ENCODE measurements around the gene TOMM70. TPM values are rescaled to one million over a fixed set of nuclear protein-coding genes. Genes with fewer than 3 reads are reported as not detected.
"Not testable (repeated sequence)": the region's sequence is repeated elsewhere in the genome, so short reads cannot be mapped to it uniquely, and the experiment has no call there.

TOMM70 gene
- total RNA-seq, 4 donors from 2014 or later: 26.9 to 34.1 (median 31.3) TPM

DNA sequence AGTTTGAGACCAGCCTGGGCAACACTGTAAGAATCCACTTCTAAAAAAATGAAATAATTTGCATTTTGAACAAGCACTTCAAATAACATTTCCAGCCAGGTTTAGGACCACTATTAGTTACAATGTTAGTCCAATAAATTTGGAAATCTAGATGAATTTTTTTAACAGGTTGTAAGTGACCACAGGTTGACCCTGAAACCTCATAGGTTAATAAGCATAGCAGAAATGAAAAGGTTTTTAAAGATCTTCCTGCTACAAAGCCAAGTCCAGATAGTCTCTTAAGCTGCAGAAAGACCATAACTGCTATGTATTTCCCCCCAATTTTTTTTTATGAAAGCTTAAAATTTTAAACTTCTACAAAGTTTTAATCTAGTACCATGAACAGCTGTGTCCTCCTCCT lies 67.8 kb downstream of the TOMM70 start:
- H3K27ac ChIP-seq: no peak overlapping the region
- TF ChIP-seq EP300 (IDR thresholded peaks at IDR 0.05) (no peak), POLR2AphosphoS5 (IDR thresholded peaks at IDR 0.05) (no peak), POLR2A (IDR thresholded peaks at IDR 0.05) (no peak)
- TF ChIP-seq, protein P1, sequence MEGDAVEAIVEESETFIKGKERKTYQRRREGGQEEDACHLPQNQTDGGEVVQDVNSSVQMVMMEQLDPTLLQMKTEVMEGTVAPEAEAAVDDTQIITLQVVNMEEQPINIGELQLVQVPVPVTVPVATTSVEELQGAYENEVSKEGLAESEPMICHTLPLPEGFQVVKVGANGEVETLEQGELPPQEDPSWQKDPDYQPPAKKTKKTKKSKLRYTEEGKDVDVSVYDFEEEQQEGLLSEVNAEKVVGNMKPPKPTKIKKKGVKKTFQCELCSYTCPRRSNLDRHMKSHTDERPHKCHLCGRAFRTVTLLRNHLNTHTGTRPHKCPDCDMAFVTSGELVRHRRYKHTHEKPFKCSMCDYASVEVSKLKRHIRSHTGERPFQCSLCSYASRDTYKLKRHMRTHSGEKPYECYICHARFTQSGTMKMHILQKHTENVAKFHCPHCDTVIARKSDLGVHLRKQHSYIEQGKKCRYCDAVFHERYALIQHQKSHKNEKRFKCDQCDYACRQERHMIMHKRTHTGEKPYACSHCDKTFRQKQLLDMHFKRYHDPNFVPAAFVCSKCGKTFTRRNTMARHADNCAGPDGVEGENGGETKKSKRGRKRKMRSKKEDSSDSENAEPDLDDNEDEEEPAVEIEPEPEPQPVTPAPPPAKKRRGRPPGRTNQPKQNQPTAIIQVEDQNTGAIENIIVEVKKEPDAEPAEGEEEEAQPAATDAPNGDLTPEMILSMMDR (IDR thresholded peaks at IDR 0.05): no peak
- no peaks in the 10 kb centered on the region for H3K36me3 ChIP-seq

DNA sequence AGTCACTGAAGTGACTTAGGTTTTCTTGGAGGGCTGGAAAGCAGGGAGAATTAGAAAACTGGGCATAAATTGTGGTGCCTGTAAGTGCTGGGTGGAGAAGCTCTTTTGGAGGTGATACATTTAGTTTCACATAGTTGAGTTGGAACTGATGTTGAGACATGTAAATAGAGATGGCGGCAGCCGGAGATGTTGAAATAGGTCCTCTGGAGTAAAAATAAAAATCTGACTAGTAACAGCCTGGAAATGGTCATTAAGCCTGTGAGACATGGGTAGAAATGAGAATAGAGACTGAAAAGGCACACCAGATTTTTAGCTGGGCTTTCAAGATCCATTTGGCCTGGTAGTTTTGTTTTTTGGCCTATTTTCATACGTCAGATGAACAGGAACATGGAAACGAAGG lies 69.2 kb downstream of the TOMM70 start:
- 91% methylated on average over 4 of the region's 4 CpGs for WGBS
- TF ChIP-seq POLR2A (IDR thresholded peaks at IDR 0.05) (no peak), POLR2AphosphoS5 (IDR thresholded peaks at IDR 0.05) (no peak), EP300 (IDR thresholded peaks at IDR 0.05) (no peak)
- TF ChIP-seq, protein P1 (IDR thresholded peaks at IDR 0.05): no peak
- Histone ChIP-seq H3K9me3 (no peaks in the 10 kb centered on the region), H3K4me1 (peaks cover 16% of the 10 kb centered on the region), H3K36me3 (no peaks in the 10 kb centered on the region), H3K27ac (no peak overlapping the region), H3K27me3 (no peaks in the 10 kb centered on the region), H3K4me3 (no peak overlapping the region)
- no peak for DNase-seq (ENCODE audit: low spot score in 2 of 2)

More for the DNA sequence above, 67.8 kb downstream of the TOMM70 start:
- no peak for DNase-seq (ENCODE audit: low spot score in 2 of 2)
- no peaks in the 10 kb centered on the region for H3K9me3 ChIP-seq
- H3K27me3 ChIP-seq: no peaks in the 10 kb centered on the region
- peaks cover 16% of the 10 kb centered on the region for H3K4me1 ChIP-seq
- H3K4me3 ChIP-seq: no peak overlapping the region

DNA sequence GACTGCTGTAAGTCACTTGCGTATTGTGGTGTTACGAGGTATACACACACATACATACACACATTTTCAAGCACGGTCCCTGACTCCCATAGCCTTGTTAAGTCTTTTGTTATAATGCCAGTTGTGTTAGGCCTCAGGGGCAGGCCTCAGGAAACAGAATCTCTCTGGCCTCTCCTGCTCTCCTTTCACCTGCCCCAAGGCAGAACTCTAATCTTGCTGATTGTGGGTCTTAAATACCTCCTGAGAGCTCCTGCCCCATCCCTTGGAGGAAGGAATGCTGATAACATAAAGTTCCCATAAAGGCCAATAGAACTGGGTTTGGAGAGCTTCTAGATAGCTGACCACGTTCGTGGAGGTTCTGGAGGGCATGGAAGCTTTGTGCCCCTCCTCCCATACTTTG lies 70.2 kb downstream of the TOMM70 start:
- TF ChIP-seq POLR2A (IDR thresholded peaks at IDR 0.05): no peak
- TF ChIP-seq, protein P1 (IDR thresholded peaks at IDR 0.05): no peak
- TF ChIP-seq POLR2AphosphoS5 (IDR thresholded peaks at IDR 0.05): no peak
- no peak for TF ChIP-seq EP300 (IDR thresholded peaks at IDR 0.05)
- H3K4me3 ChIP-seq: no peak overlapping the region
- H3K27ac ChIP-seq: no peak overlapping the region
- H3K4me1 ChIP-seq: peaks cover 12% of the 10 kb centered on the region
- 86% methylated on average over 5 of the region's 5 CpGs for WGBS
- no peaks in the 10 kb centered on the region for H3K27me3 ChIP-seq
- H3K36me3 ChIP-seq: no peaks in the 10 kb centered on the region
- no peaks in the 10 kb centered on the region for H3K9me3 ChIP-seq
- DNase-seq (ENCODE audit: low spot score in 2 of 2): no peak

DNA sequence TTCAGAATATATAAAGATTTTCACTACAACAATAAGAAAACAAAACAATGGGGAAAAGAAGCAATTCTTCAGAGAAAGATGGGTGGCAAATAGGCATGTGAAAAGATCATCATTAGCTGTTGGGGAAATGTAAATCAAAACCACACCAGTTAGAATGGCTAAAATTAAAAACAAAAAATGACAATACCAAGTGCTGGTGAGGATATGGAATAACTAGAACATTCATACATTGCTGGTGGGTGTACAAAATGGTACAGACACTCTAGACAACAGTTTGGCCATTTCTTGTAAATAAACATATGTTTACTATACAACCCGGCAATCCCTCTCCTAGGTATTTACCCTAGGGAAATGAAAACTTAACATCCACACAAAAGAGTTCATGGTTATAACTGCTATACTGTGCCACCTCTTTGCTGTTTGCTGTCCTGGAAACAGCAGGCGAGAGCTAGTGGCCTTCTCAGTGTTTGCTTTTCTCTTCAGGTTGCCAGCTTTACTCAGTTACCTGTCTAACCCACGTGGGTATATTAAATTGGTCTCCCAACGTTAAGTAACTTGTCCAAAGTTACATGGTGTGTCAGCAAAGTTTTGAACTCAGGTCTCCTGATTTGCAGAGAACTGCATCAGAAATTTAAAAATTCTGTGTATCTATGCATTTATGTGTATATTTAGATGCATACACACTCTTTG lies 70.9 kb downstream of the TOMM70 start:
- 80% methylated on average over 4 of the region's 4 CpGs for WGBS
- TF ChIP-seq POLR2A (IDR thresholded peaks at IDR 0.05) (no peak), POLR2AphosphoS5 (IDR thresholded peaks at IDR 0.05) (no peak), EP300 (IDR thresholded peaks at IDR 0.05) (no peak)
- TF ChIP-seq, protein P1 (IDR thresholded peaks at IDR 0.05): no peak
- Histone ChIP-seq H3K27ac (no peak overlapping the region), H3K36me3 (no peaks in the 10 kb centered on the region), H3K9me3 (no peaks in the 10 kb centered on the region), H3K4me3 (no peak overlapping the region), H3K4me1 (peaks cover 6% of the 10 kb centered on the region), H3K27me3 (no peaks in the 10 kb centered on the region)
- DNase-seq (ENCODE audit: low spot score in 2 of 2): no peak

DNA sequence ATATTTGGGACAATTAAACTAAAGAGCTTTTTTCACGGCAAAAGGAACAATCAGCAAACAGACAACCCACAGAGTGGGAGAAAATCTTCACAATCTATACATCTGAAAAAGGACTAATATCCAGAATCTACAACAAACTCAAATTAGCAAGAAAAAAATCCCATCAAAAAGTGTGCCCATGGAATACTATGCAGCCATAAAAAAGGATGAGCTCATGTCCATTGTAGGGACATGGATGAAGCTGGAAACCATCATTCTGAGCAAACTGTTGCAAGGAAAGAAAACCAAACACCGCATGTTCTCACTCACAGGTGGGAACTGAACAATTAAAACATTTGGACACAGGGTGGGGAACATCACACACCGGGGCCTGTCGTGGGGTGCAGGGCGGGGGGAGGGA lies 73.5 kb downstream of the TOMM70 start:
- not testable (repeated sequence) for DNase-seq (ENCODE audit: low spot score in 2 of 2)

DNA sequence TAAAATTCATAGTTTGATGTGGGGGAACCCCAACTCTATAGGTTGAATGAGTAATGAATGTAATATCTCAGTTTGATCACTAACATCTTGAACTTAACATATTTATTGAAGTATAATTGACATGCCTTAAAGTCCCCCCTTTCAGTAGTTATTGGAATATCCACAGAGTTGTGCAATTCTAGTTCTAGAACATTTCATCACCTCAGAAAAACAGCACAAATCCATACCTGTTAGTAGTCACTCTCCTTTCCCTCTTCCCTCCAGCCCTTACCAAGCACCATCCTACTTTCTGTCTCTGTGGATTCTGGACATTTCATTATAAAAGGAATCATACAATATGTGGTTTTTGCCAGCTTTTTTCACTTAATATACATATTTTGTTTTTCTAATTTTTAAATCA lies 75.1 kb downstream of the TOMM70 start:
- H3K36me3 ChIP-seq: peaks cover 13% of the 10 kb centered on the region
- no peaks in the 10 kb centered on the region for H3K9me3 ChIP-seq
- DNase-seq (ENCODE audit: low spot score in 2 of 2): no peak
- TF ChIP-seq POLR2AphosphoS5 (IDR thresholded peaks at IDR 0.05): no peak
- TF ChIP-seq, protein P1 (IDR thresholded peaks at IDR 0.05): no peak
- TF ChIP-seq EP300 (IDR thresholded peaks at IDR 0.05): no peak
- TF ChIP-seq POLR2A (IDR thresholded peaks at IDR 0.05): no peak
- no peak overlapping the region for H3K4me3 ChIP-seq
- no peaks in the 10 kb centered on the region for H3K27me3 ChIP-seq
- no peaks in the 10 kb centered on the region for H3K4me1 ChIP-seq
- H3K27ac ChIP-seq: no peak overlapping the region

More for the DNA sequence above, 73.5 kb downstream of the TOMM70 start:
- not testable (repeated sequence) for H3K36me3 ChIP-seq, H3K4me1 ChIP-seq, H3K27ac ChIP-seq, H3K9me3 ChIP-seq, H3K4me3 ChIP-seq, H3K27me3 ChIP-seq
- 98% methylated on average over 5 of the region's 5 CpGs for WGBS
